Measurements from ENCODE around the gene HDAC9. TPM values are rescaled to one million over a fixed set of nuclear protein-coding genes. Genes with fewer than 3 reads are reported as not detected.
"Not testable (repeated sequence)": the region's sequence is repeated elsewhere in the genome, so short reads cannot be mapped to it uniquely, and the experiment has no call there.

Gene HDAC9
- polyA plus RNA-seq, 2 of the 4 experiments (the other 2 are of a cell fraction): 0.05 to 0.26 TPM

- TF ChIP-seq PHF8 (IDR thresholded peaks at IDR 0.05; ENCODE audit: borderline replicate concordance, low read depth) (no peak), RARB (CRISPR knock-in tag; IDR thresholded peaks at IDR 0.05) (no peak), POLR2AphosphoS2 (conservative IDR thresholded peaks at IDR 0.05; ENCODE audit: low read length) (no peak), BHLHE40 (IDR thresholded peaks at IDR 0.05; ENCODE audit: low read depth, low read length) (no peak), KDM5A (IDR thresholded peaks at IDR 0.05) (no peak), ATOH8 (CRISPR knock-in tag; IDR thresholded peaks at IDR 0.05; ENCODE audit: low read depth) (no peak), HOXA7 (CRISPR knock-in tag; IDR thresholded peaks at IDR 0.05) (no peak), ZSCAN20 (CRISPR knock-in tag; IDR thresholded peaks at IDR 0.05) (no peak), CEBPB (IDR thresholded peaks at IDR 0.05) (no peak), CBX8 (IDR thresholded peaks at IDR 0.05) (no peak)
Measured at GRCh38 chr7:18975689-18976280, 480.2 kb downstream of the HDAC9 start (continued).

- H3K4me1 ChIP-seq: peaks cover 32% of the 10 kb centered on the region
- FAIRE-seq (no peak), DNase-seq (ENCODE audit: low read depth in 1 of 2, low spot score in 1 of 2) (no peak), ATAC-seq (no peak)
- CTCF ChIA-PET: no interaction called here
- H3K27ac ChIP-seq: no peak overlapping the region
- no peak overlapping the region for H3K4me3 ChIP-seq
- WGBS (ENCODE audit: missing lambda C conversion rate): 49% methylated on average over 6 of the region's 6 CpGs
- H3K4me2 ChIP-seq: peak overlapping the region; percentile 47; the same call in 2 of the 3 replicates
- POLR2A ChIA-PET: no interaction called here
- no peak for TF ChIP-seq HDAC2 (IDR thresholded peaks at IDR 0.05)
- H3K9me3 ChIP-seq: no peaks in the 10 kb centered on the region
Measured at GRCh38 chr7:18976715-18977471, 481.3 kb downstream of the HDAC9 start.

DNA sequence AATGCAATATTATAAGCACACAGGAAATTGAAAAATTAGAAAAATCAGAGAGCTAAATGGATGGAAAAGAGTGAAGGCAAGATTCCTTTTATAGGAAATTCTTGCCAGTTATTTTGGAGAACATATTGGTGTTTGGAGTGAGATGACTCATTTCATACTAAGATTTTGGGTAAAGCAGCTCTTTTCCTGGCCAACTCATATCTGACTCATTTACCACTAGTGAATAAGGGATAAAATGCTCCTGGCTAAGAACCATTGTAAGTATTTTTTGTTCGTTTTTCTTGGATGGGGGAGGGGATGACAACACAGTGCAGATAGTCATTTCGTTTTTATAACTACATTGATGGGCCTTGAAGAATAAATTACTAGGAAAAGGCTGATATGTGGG is 482.6 kb downstream of the HDAC9 start:
- FAIRE-seq (no peak), DNase-seq (ENCODE audit: low read depth in 1 of 2, low spot score in 1 of 2) (peak in 1 of 2 experiments; percentile 6), ATAC-seq (no peak)
- Histone ChIP-seq H3K4me3 (no peak overlapping the region), H3K4me1 (peaks cover 32% of the 10 kb centered on the region), H3K4me2 (peak overlapping the region; percentile 47), H3K9me3 (no peaks in the 10 kb centered on the region), H3K27ac (no peak overlapping the region)
- CTCF ChIA-PET: interaction anchor here (1.2 kb wide), 1 partner anchor 21 kb away, joined by 3 read pairs; no protein-coding TSS in a partner anchor
- POLR2A ChIA-PET: no interaction called here
- TF ChIP-seq MAZ (IDR thresholded peaks at IDR 0.05; ENCODE audit: borderline replicate concordance, low read depth, low read length): no peak
- TF ChIP-seq JUNB (IDR thresholded peaks at IDR 0.05): peak; percentile 55
- TF ChIP-seq FOSL2 (IDR thresholded peaks at IDR 0.05): peak; percentile 60
- peak; percentile 47 for TF ChIP-seq FOSL2 (CRISPR knock-in tag; IDR thresholded peaks at IDR 0.05)
- TF ChIP-seq ZNF302 (CRISPR knock-in tag; IDR thresholded peaks at IDR 0.05): no peak
- TF ChIP-seq TP53 (CRISPR knock-in tag; IDR thresholded peaks at IDR 0.05): no peak
- WGBS (ENCODE audit: missing lambda C conversion rate): 0% methylated on average over 2 of the region's 2 CpGs

GRCh38 chr7:18990700-18991099 is 495.2 kb downstream of the HDAC9 start:
- H3K27ac ChIP-seq; H3K9me3 ChIP-seq; H3K4me1 ChIP-seq; DNase-seq (ENCODE audit: low read depth in 1 of 2, low spot score in 1 of 2); FAIRE-seq; CTCF ChIA-PET; H3K4me3 ChIP-seq; POLR2A ChIA-PET; ATAC-seq; H3K4me2 ChIP-seq: not testable (repeated sequence)
- WGBS (ENCODE audit: missing lambda C conversion rate): 78% methylated on average over 20 of the region's 20 CpGs

- DNase-seq (ENCODE audit: low read depth in 1 of 2, low spot score in 1 of 2): no peak
- 7% methylated on average over 3 of the region's 3 CpGs for WGBS (ENCODE audit: missing lambda C conversion rate)
- no peak overlapping the region for H3K4me3 ChIP-seq
- no peaks in the 10 kb centered on the region for H3K4me1 ChIP-seq
- no peak overlapping the region for H3K27ac ChIP-seq
- no peak for FAIRE-seq
- POLR2A ChIA-PET: no interaction called here
- no peaks in the 10 kb centered on the region for H3K9me3 ChIP-seq
- no peak for ATAC-seq
- CTCF ChIA-PET: no interaction called here
- no peak overlapping the region for H3K4me2 ChIP-seq
- TF ChIP-seq EP300 (IDR thresholded peaks at IDR 0.05): no peak
- no peak for TF ChIP-seq RFX5 (IDR thresholded peaks at IDR 0.05)
- no peak for TF ChIP-seq BHLHE40 (IDR thresholded peaks at IDR 0.05; ENCODE audit: low read depth, low read length)
- TF ChIP-seq MAZ (IDR thresholded peaks at IDR 0.05; ENCODE audit: borderline replicate concordance, low read depth, low read length): no peak
- TF ChIP-seq FOSL2 (IDR thresholded peaks at IDR 0.05): no peak
- TF ChIP-seq FOSL2 (CRISPR knock-in tag; IDR thresholded peaks at IDR 0.05): no peak
- no peak for TF ChIP-seq ATOH8 (CRISPR knock-in tag; IDR thresholded peaks at IDR 0.05; ENCODE audit: low read depth)
- no peak for TF ChIP-seq CBX2 (IDR thresholded peaks at IDR 0.05; ENCODE audit: borderline replicate concordance, low read depth)
- no peak for TF ChIP-seq RARB (CRISPR knock-in tag; IDR thresholded peaks at IDR 0.05)
- TF ChIP-seq POLR2A (IDR thresholded peaks at IDR 0.05; ENCODE audit: low read length): no peak
- TF ChIP-seq MYC (IDR thresholded peaks at IDR 0.05; ENCODE audit: borderline replicate concordance, low read length): no peak
- no peak for TF ChIP-seq RAD21 (conservative IDR thresholded peaks at IDR 0.05 in 1 of 2, IDR thresholded peaks at IDR 0.05 in 1 of 2)
- no peak for TF ChIP-seq ZC3H11A (IDR thresholded peaks at IDR 0.05)
- TF ChIP-seq ESRRA (IDR thresholded peaks at IDR 0.05; ENCODE audit: borderline replicate concordance, low read length): no peak
Measured at GRCh38 chr7:18993933-18994668, 498.6 kb downstream of the HDAC9 start.
